Small intestine (tissue), 7 donors: ENCODE data around the gene LRRFIP1. TPM values are rescaled to one million over a fixed set of nuclear protein-coding genes. Genes with fewer than 3 reads are reported as not detected.
A peak's percentile ranks its signal among the peaks of the same experiment; 100 is the strongest.

Source experiments
- DNase-seq, 2 donors: peaks; one replicate each; pipeline versions ENCODE4 v3.0.0 to v3.0.0-alpha.2; 2013
- FAIRE-seq: peaks from 2 replicates; lab custom pipeline; 2012; peaks lifted over from hg19 to GRCh38; lab: Jason Lieb, UNC
- H3K27ac ChIP-seq, 3 donors: one replicate each; pipeline ENCODE4 v1.5.1; 2013; ENCODE audit warnings: low read length in 2 of 3, mild to moderate bottlenecking in 2 of 3, control low read depth in 1 of 3, inconsistent platforms in 1 of 3, low read depth in 1 of 3, moderate library complexity in 1 of 3
- H3K27me3 ChIP-seq, 3 donors: one replicate each; pipeline ENCODE4 v1.6.1; 2013; ENCODE audit warnings: low read length in 3 of 3, inconsistent platforms in 1 of 3; ENCODE audit not compliant: control insufficient read depth in 3 of 3, insufficient read depth in 3 of 3
- H3K36me3 ChIP-seq, 3 donors: one replicate each; pipeline ENCODE4 v1.6.1; 2013; ENCODE audit warnings: low read length in 3 of 3, inconsistent platforms in 1 of 3, low read depth in 1 of 3, mild to moderate bottlenecking in 1 of 3, moderate library complexity in 1 of 3; ENCODE audit not compliant: control insufficient read depth in 3 of 3, insufficient read depth in 2 of 3
- H3K4me1 ChIP-seq, 3 donors: one replicate each; pipeline ENCODE4 v1.6.1; 2013; ENCODE audit warnings: low read length in 2 of 3, inconsistent platforms in 1 of 3, low read depth in 1 of 3, mild to moderate bottlenecking in 1 of 3, moderate library complexity in 1 of 3; ENCODE audit not compliant: control insufficient read depth in 3 of 3, insufficient read depth in 2 of 3
- H3K4me3 ChIP-seq, 3 donors: one replicate each; pipeline ENCODE4 v1.5.1; 2013; ENCODE audit warnings: low read length in 3 of 3, control low read depth in 1 of 3, inconsistent platforms in 1 of 3, low read depth in 1 of 3, mild to moderate bottlenecking in 1 of 3, moderate library complexity in 1 of 3
- H3K9me3 ChIP-seq, 2 donors: one replicate each; pipeline ENCODE4 v1.6.1; 2013; ENCODE audit warnings: low read depth in 1 of 2, low read length in 1 of 2; ENCODE audit not compliant: control insufficient read depth in 2 of 2, insufficient read depth in 1 of 2
- WGBS, 3 donors: extraction: QIAGEN DNeasy Blood & Tissue Kit; methylation state at CpG; one replicate each; pipeline ENCODE4 v1.1.7; 2013; 5-methylcytosine and 5-hydroxymethylcytosine counted together
- polyA plus RNA-seq, 4 donors: library from polyadenylated mRNA; stranded (reverse) in 3 of 4; unstranded in 1 of 4; fragments of 200-250 nt in 3 of 4; fragments of 120-200 nt in 1 of 4; gene quantifications; one replicate each; pipeline versions ENCODE4 v1.2.1 to v1.2.3, GENCODE V29; 2013
- donor health status: healthy with polysubstance abuse.
- donor health status: control.
- donor health status: control.
- donor health status: Bipolar disorder and iron deficiency.
- donor health status: healthy.

Gene LRRFIP1
- polyA plus RNA-seq, 4 donors = 46.0 to 76.7 (median 51.9) TPM

- Histone ChIP-seq H3K27ac (no peak overlapping the region), H3K36me3 (peaks cover 0 to 4% (median 0%) of the 10 kb centered on the region in 3 donors), H3K4me3 (no peak overlapping the region), H3K4me1 (no peaks in the 10 kb centered on the region), H3K27me3 (no peaks in the 10 kb centered on the region), H3K9me3 (peaks cover 0 to 14% of the 10 kb centered on the region in 2 donors)
- WGBS, 3 donors = 84 to 85% (median 84%) methylated on average over 5 of the region's 5 CpGs
- DNase-seq (no peak), FAIRE-seq (no peak)
Measured at GRCh38 chr2:237653776-237654558, 26.6 kb downstream of the LRRFIP1 start.

- peaks cover 0 to 5% (median 0%) of the 10 kb centered on the region in 3 donors for H3K4me1 ChIP-seq
- peaks cover 0 to 1% (median 0%) of the 10 kb centered on the region in 3 donors for H3K36me3 ChIP-seq
- no peak overlapping the region for H3K27ac ChIP-seq
- no peaks in the 10 kb centered on the region for H3K27me3 ChIP-seq
- DNase-seq = no peak
- no peak for FAIRE-seq
- H3K4me3 ChIP-seq = no peak overlapping the region
- peaks cover 0 to 10% of the 10 kb centered on the region in 2 donors for H3K9me3 ChIP-seq
- WGBS, 3 donors = 86 to 88% (median 88%) methylated on average over 5 of the region's 5 CpGs
Measured at GRCh38 chr2:237657063-237657462, 29.7 kb downstream of the LRRFIP1 start.

GRCh38 chr2:237660381-237660900 is 33.1 kb downstream of the LRRFIP1 start:
- Histone ChIP-seq H3K27ac (no peak overlapping the region), H3K4me1 (peaks cover 0 to 22% (median 0%) of the 10 kb centered on the region in 3 donors), H3K4me3 (no peak overlapping the region), H3K36me3 (no peaks in the 10 kb centered on the region), H3K9me3 (peaks cover 0 to 4% of the 10 kb centered on the region in 2 donors), H3K27me3 (no peaks in the 10 kb centered on the region)
- WGBS, 3 donors = 44 to 68% (median 64%) methylated on average over 5 of the region's 5 CpGs
- no peak for DNase-seq
- FAIRE-seq = no peak

DNA sequence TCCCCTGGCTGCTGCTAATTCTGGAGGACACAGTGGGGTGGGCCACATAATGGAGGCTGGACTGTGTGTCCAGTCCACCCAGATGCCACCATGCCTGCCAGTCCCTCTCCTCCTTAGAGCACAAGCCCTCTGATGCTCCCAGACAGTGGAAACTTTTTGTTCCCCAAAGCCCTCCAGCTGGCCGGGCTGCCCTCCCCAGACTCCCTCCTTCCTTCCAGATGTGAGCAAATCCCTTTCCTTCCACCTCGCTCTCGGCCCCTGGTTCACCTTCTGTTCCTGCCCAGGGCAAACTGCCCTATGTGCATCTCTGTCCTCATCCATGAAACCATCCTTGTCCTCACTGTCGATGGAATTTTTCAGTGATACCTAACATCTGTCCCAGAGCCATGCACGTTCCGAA is 33.9 kb downstream of the LRRFIP1 start:
- Histone ChIP-seq H3K4me3 (no peak overlapping the region), H3K27me3 (no peaks in the 10 kb centered on the region), H3K36me3 (no peaks in the 10 kb centered on the region), H3K9me3 (peaks cover 0 to 4% of the 10 kb centered on the region in 2 donors), H3K4me1 (peaks cover 0 to 22% (median 0%) of the 10 kb centered on the region in 3 donors), H3K27ac (no peak overlapping the region)
- 77 to 88% (median 84%) methylated on average over 6 of the region's 6 CpGs for WGBS, 3 donors
- FAIRE-seq (no peak), DNase-seq (no peak)

DNA sequence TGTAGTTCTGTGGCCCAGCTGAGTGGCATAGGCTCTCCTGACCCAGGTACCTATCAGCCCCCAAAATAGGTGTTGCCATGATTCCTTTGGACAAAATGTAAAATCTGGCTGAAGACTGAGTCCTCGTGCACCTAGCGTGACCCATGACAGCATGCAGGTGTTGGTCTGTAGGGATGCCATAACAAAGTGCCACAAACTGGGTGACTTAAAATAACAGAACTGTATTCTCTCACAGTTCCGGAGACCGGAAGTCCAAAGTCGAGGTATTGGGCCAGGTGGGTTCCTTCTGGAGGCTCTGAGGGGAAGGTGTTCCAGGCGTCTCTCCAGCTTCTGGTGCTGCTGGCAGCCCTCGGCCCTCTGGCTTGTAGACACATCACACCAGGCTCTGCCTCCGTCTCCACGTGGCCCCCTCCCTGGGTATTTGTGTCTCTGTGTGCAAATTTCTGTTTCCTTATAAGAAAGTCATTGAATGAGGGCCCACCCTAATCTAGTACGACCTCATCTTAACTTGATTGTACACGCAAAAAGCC is 34.5 kb downstream of the LRRFIP1 start:
- no peak overlapping the region for H3K4me3 ChIP-seq
- no peaks in the 10 kb centered on the region for H3K36me3 ChIP-seq
- 80 to 89% (median 85%) methylated on average over 11 of the region's 11 CpGs for WGBS, 3 donors
- DNase-seq (no peak), FAIRE-seq (no peak)
- no peaks in the 10 kb centered on the region for H3K27me3 ChIP-seq
- H3K9me3 ChIP-seq = peaks cover 0 to 2% of the 10 kb centered on the region in 2 donors
- H3K4me1 ChIP-seq = peaks cover 0 to 22% (median 0%) of the 10 kb centered on the region in 3 donors
- peak overlapping the region in 1 of 3 donors; percentile 17 for H3K27ac ChIP-seq

DNA sequence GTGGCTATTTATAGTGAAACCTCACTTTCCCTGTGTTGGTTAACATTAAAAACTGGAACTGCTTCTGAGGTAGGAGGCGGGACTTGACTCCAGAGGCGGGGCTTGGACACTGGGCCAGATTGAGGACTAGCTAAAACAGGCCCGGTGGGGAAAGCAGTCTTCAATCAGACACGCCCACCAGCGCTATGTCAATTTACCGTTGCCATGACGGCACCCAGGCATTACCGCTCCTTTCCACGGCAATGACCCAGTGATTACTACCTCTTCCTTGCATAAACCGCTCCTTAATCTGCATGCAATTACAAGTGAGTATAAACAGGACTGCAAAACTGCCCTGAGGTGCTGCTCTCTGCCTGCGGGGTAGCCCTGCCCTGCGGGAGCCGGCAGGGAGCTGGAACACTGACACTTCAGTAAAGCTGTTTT is 35.3 kb downstream of the LRRFIP1 start:
- H3K4me3 ChIP-seq = no peak overlapping the region
- no peak for FAIRE-seq

GRCh38 chr2:237663517-237664110 is 36.2 kb downstream of the LRRFIP1 start:
- WGBS, 3 donors = 83 to 88% (median 86%) methylated on average over 12 of the region's 12 CpGs
- no peak overlapping the region for H3K4me3 ChIP-seq
- DNase-seq (no peak), FAIRE-seq (no peak)
- H3K9me3 ChIP-seq = no peaks in the 10 kb centered on the region
- H3K27ac ChIP-seq = peak overlapping the region in 1 of 3 donors; percentile 55
- H3K4me1 ChIP-seq = peaks cover 0 to 22% (median 0%) of the 10 kb centered on the region in 3 donors
- H3K36me3 ChIP-seq = no peaks in the 10 kb centered on the region
- no peaks in the 10 kb centered on the region for H3K27me3 ChIP-seq

More for the DNA sequence above, 35.3 kb downstream of the LRRFIP1 start:
- Histone ChIP-seq H3K27ac (peak overlapping the region in 2 of 3 donors; percentile 17 to 55), H3K36me3 (no peaks in the 10 kb centered on the region), H3K27me3 (no peaks in the 10 kb centered on the region), H3K9me3 (no peaks in the 10 kb centered on the region), H3K4me1 (peaks cover 0 to 22% (median 0%) of the 10 kb centered on the region in 3 donors)
- peak; percentile 86 to 95 for DNase-seq
- 5 to 24% (median 8%) methylated on average over 13 of the region's 13 CpGs for WGBS, 3 donors

- H3K36me3 ChIP-seq = no peaks in the 10 kb centered on the region
- FAIRE-seq (no peak), DNase-seq (no peak)
- no peak overlapping the region for H3K27ac ChIP-seq
- no peaks in the 10 kb centered on the region for H3K27me3 ChIP-seq
- H3K4me1 ChIP-seq = peaks cover 0 to 25% (median 0%) of the 10 kb centered on the region in 3 donors
- WGBS, 3 donors = 85 to 88% (median 87%) methylated on average over 17 of the region's 17 CpGs
- H3K9me3 ChIP-seq = no peaks in the 10 kb centered on the region
- no peak overlapping the region for H3K4me3 ChIP-seq
Measured at GRCh38 chr2:237664151-237664550, 36.8 kb downstream of the LRRFIP1 start.
